HG03135 (cell line): ENCODE results near the gene MTMR4.
"Not testable (repeated sequence)": the region's sequence is repeated elsewhere in the genome, so short reads cannot be mapped to it uniquely, and the experiment has no call there.

Experiments used
- ATAC-seq: cut with Tn5 transposase; IDR thresholded peaks from one replicate; pipeline ENCODE4 v1.9.1; 2021; ENCODE audit warnings: mild to moderate bottlenecking, moderate library complexity; ENCODE audit not compliant: unreplicated experiment

Gene MTMR4

GRCh38 chr17:58527306-58527705 lies 12.9 kb upstream of the MTMR4 start:
- ATAC-seq = no peak

GRCh38 chr17:58525239-58525638 lies 10.8 kb upstream of the MTMR4 start:
- no peak for ATAC-seq

- ATAC-seq = no peak
Observed at GRCh38 chr17:58521680-58522079, 7.2 kb upstream of the MTMR4 start.

DNA sequence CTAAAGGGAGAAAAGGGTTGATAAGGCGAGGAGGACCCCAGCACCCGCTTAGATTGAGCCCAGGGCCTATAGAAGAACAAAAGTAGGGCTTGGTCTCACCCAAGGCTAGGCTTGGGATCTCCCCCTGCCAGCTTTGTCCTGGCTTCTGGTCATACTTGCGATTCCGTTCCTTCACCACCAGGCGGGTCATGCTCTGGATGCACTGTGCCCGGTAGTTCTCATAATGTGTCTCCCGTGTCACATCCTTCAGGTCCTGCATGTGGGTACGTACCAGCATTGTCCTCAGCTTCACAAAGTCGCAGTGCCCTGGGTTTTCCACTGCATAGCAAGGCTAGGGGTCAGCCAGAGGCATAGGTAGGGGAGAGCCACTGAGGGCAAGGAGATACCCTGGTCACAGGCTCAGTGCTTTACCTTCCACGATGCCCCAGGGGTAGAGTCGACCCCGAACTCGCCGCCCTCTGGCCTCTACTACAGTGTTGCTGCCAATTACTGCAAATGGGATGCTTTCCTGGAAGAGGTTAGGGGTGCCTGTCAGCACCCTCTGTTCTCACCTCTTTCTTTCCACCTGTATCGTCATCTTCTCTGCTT lies 6.5 kb upstream of the MTMR4 start:
- no peak for ATAC-seq

DNA sequence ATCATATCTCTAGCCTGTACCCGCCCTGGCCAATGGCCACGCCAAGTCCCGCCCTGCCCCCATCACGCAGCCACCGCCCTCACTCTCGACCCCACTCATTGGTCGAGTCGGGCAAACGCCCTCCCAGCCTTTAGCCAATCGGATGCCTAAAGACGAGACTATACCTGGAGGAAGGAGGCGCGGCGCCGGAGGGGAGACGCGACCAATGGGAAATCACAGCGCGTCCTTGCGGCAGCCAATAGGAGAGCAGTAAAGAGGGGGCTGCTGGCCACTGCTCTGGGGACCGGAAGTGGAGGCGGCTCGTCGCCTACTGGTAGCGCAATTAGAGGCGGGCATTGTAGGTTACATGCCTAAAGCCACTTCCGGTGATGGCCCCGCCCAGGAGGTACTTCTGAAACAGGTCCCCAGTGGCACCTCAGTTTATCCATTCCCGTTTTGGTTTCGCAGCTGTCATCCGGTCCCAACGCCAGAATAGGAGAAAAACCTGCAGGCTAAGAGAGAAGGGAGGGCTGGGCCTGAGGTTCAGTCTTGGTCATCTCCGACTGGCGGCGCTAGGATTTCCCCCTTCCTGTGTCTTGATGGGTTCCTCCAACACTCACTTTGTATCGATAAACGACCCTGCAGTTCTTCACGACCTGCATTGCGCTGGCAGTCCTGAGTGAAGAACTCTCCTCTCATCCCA lies 3.6 kb upstream of the MTMR4 start:
- peak; percentile 84 for ATAC-seq

GRCh38 chr17:58517378-58517927 lies 3.0 kb upstream of the MTMR4 start:
- ATAC-seq = no peak

GRCh38 chr17:58516644-58517377 lies 2.4 kb upstream of the MTMR4 start:
- ATAC-seq = no peak

- no peak for ATAC-seq
Observed at GRCh38 chr17:58515286-58515685, 848 bp upstream of the MTMR4 start.

GRCh38 chr17:58514770-58515157 lies 326 bp upstream of the MTMR4 start:
- ATAC-seq = no peak

- no peak for ATAC-seq
Observed at GRCh38 chr17:58513267-58513964, 1.0 kb downstream of the MTMR4 start.

DNA sequence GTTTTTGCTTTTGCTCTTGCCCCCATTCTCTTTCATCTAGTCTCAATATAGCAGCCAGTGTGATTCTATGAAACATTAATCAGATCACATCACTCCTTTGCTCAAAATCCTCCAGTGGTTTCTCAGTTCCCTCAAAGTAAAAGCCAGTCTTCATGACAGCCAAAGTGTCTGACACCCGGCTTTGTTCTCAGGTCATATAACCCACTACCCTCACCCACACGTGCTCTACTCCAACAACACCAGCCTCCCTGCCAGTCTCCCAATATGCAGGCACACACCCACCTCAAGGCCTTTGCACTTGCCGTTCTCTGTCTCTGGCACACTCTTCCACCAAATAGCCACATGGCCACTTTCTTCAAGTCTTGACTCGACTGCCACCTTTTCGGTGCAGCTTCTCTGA lies 4.4 kb downstream of the MTMR4 start:
- ATAC-seq = no peak

- no peak for ATAC-seq
Observed at GRCh38 chr17:58508341-58509067, 5.9 kb downstream of the MTMR4 start.

GRCh38 chr17:58507123-58507634 lies 7.3 kb downstream of the MTMR4 start:
- ATAC-seq = no peak

DNA sequence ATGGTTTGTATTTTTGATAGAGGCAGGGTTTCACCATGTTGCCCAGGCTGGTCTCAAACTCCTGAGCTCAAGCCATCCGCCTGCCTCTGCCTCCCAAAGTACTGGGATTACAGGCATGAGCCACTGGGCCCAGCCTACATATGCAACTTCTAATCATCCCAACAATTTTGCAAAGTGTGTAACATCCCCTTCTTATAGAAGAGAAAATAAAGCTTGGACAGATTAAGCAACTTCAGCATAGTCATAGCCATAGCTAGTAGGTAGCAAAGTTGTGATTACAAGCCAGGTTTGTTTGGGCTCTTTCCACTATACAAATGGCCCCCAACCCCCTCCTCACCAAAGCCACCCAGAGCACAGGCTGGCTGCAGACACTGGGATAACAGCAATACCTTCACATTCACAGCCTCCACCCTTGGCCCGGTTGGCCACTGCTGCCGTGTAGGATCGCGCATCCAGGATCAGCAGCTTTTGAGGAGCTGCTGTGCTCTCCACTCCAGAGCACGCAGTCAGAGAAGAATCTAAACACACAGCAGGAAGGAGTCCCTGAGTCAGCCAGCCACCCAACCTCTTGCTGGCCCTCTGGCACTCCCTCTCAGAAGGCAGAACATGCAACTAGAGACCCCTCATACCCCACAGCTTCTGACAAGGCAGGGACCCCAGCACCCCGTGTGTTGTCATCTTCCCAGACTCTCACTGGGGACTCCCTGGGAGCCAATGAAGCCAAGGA lies 7.9 kb downstream of the MTMR4 start:
- no peak for ATAC-seq

DNA sequence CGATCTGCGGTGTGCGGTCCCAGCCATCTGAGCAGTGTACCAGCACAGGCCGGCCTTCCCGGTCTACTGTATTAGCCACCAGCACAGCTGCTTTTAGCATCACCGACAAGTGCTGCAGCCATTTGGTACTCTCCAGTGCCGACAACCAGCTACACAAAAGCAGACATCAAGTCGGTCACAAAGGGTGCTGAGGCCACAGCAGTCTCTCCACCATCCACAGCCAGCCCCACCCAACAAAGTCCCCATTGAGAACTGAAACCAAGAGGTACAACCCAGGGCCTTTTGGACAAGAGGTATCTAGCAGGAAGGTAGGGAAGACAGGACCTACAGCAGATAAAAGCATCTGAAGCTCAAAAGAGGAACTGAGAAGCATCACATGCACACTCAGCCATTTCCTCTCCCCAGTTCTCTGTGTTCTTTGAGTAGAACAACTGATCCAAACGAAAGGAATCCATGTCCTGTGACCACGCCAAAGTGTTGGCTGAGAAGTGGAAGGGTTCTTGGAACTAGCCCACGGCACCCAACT lies 9.5 kb downstream of the MTMR4 start:
- ATAC-seq = peak; percentile 84

DNA sequence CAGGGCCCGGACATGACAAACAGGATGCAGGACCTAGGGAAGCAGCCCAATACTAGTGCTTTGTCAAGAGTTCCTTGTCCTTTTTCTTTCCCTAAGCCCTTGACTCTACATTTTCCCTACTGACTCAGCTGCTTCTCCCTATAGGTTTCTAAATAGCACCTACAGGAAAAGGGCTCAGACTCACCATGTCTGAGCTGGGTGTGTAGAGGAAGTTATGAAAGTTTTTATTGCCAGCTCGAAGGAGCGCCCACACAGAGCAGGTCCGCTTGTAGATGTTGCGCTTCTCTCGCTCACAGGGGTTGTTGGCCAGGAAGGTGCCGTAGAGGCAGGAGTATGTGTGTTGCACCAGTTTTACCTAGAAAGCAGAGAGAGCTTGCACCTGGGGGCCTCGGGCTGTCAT lies 10.6 kb downstream of the MTMR4 start:
- ATAC-seq = no peak

- not testable (repeated sequence) for ATAC-seq
Observed at GRCh38 chr17:58503134-58503533, 11.3 kb downstream of the MTMR4 start.

GRCh38 chr17:58501451-58501850 lies 13.0 kb downstream of the MTMR4 start:
- no peak for ATAC-seq

GRCh38 chr17:58498177-58498828 lies 16.1 kb downstream of the MTMR4 start:
- ATAC-seq = no peak
